Adipocyte (in vitro differentiated cells): ENCODE data around the gene COPZ2.
"Not testable (repeated sequence)": the region's sequence is repeated elsewhere in the genome, so short reads cannot be mapped to it uniquely, and the experiment has no call there.

ENCODE experiments used
- DNase-seq: peaks from one replicate; pipeline ENCODE4 v3.0.0-alpha.2; 2015; ENCODE audit warnings: low read depth
- H3K27me3 ChIP-seq: replicated peaks from 2 replicates; pipeline ENCODE4 v1.7.0; 2013; ENCODE audit warnings: mild to moderate bottlenecking, low read length, moderate library complexity; ENCODE audit not compliant: control insufficient read depth, insufficient read depth
- H3K36me3 ChIP-seq: 2 replicates; pipeline ENCODE4 v1.7.0; 2013; ENCODE audit warnings: low read length, mild to moderate bottlenecking, moderate library complexity; ENCODE audit not compliant: control insufficient read depth, insufficient read depth, severe bottlenecking
- H3K4me1 ChIP-seq: 2 replicates; pipeline ENCODE4 v1.7.0; 2013; ENCODE audit warnings: mild to moderate bottlenecking, low read length, moderate library complexity; ENCODE audit not compliant: control insufficient read depth, insufficient read depth
- H3K4me3 ChIP-seq: 2 replicates; pipeline ENCODE4 v1.7.0; 2013; ENCODE audit warnings: mild to moderate bottlenecking, low read length, moderate library complexity
- H3K9ac ChIP-seq: 2 replicates; pipeline ENCODE4 v1.7.0; 2013; ENCODE audit warnings: mild to moderate bottlenecking, low read length, moderate library complexity
- H3K9me3 ChIP-seq: 2 replicates; pipeline ENCODE4 v1.7.0; 2013; ENCODE audit warnings: mild to moderate bottlenecking, low read length, moderate library complexity; ENCODE audit not compliant: control insufficient read depth

Gene COPZ2

GRCh38 chr17:48046296-48046695 is 8.7 kb upstream of the COPZ2 start:
- peak overlapping the region; percentile 99 for H3K4me3 ChIP-seq
- no peaks in the 10 kb centered on the region for H3K27me3 ChIP-seq
- H3K9me3 ChIP-seq = no peaks in the 10 kb centered on the region
- H3K36me3 ChIP-seq = peaks cover 5% of the 10 kb centered on the region
- no peak for DNase-seq
- H3K4me1 ChIP-seq = peaks cover 48% of the 10 kb centered on the region
- H3K9ac ChIP-seq = peak overlapping the region; percentile 99

GRCh38 chr17:48045316-48046001 is 7.9 kb upstream of the COPZ2 start:
- no peak for DNase-seq
- H3K36me3 ChIP-seq = no peaks in the 10 kb centered on the region
- H3K4me1 ChIP-seq = peaks cover 39% of the 10 kb centered on the region
- no peaks in the 10 kb centered on the region for H3K9me3 ChIP-seq
- no peaks in the 10 kb centered on the region for H3K27me3 ChIP-seq
- peak overlapping the region; percentile 99 for H3K4me3 ChIP-seq
- H3K9ac ChIP-seq = peak overlapping the region; percentile 99

GRCh38 chr17:48044851-48045250 is 7.3 kb upstream of the COPZ2 start:
- Histone ChIP-seq H3K4me1 (peaks cover 37% of the 10 kb centered on the region), H3K9ac (peak overlapping the region; percentile 99)
- DNase-seq = no peak

GRCh38 chr17:48043176-48043575 is 5.6 kb upstream of the COPZ2 start:
- Histone ChIP-seq H3K36me3 (no peaks in the 10 kb centered on the region), H3K4me1 (peaks cover 39% of the 10 kb centered on the region), H3K27me3 (no peaks in the 10 kb centered on the region), H3K9ac (no peak overlapping the region), H3K4me3 (no peak overlapping the region), H3K9me3 (no peaks in the 10 kb centered on the region)
- no peak for DNase-seq

More at GRCh38 chr17:48044851-48045250, 7.3 kb upstream of the COPZ2 start:
- Histone ChIP-seq H3K9me3 (no peaks in the 10 kb centered on the region), H3K4me3 (no peak overlapping the region), H3K27me3 (no peaks in the 10 kb centered on the region), H3K36me3 (no peaks in the 10 kb centered on the region)

GRCh38 chr17:48038687-48039086 is 1.1 kb upstream of the COPZ2 start:
- Histone ChIP-seq H3K9me3 (no peaks in the 10 kb centered on the region), H3K4me3 (no peak overlapping the region), H3K36me3 (peaks cover under 1% of the 10 kb centered on the region), H3K27me3 (no peaks in the 10 kb centered on the region), H3K9ac (no peak overlapping the region), H3K4me1 (peaks cover 23% of the 10 kb centered on the region)
- DNase-seq = no peak

- Histone ChIP-seq H3K4me3 (peak overlapping the region; percentile 89), H3K27me3 (no peaks in the 10 kb centered on the region), H3K9ac (peak overlapping the region; percentile 77), H3K4me1 (peaks cover 15% of the 10 kb centered on the region), H3K9me3 (no peaks in the 10 kb centered on the region), H3K36me3 (peaks cover 5% of the 10 kb centered on the region)
- DNase-seq = no peak
Observed at GRCh38 chr17:48037838-48038323, 284 bp upstream of the COPZ2 start.

- peak overlapping the region; percentile 89 for H3K4me3 ChIP-seq
Observed at GRCh38 chr17:48036693-48037035, 933 bp downstream of the COPZ2 start.

GRCh38 chr17:48034734-48035133 is 2.9 kb downstream of the COPZ2 start:
- peaks cover 24% of the 10 kb centered on the region for H3K4me1 ChIP-seq
- H3K9me3 ChIP-seq, H3K27me3 ChIP-seq, H3K9ac ChIP-seq, H3K4me3 ChIP-seq, DNase-seq: not testable (repeated sequence)
- peaks cover 15% of the 10 kb centered on the region for H3K36me3 ChIP-seq

More at GRCh38 chr17:48036693-48037035, 933 bp downstream of the COPZ2 start:
- peak overlapping the region; percentile 94 for H3K9ac ChIP-seq
- H3K36me3 ChIP-seq = peaks cover 12% of the 10 kb centered on the region
- H3K27me3 ChIP-seq = no peaks in the 10 kb centered on the region
- H3K4me1 ChIP-seq = peaks cover 15% of the 10 kb centered on the region
- DNase-seq = no peak
- no peaks in the 10 kb centered on the region for H3K9me3 ChIP-seq

GRCh38 chr17:48031966-48032365 is 5.6 kb downstream of the COPZ2 start:
- H3K4me3 ChIP-seq = no peak overlapping the region
- peaks cover 15% of the 10 kb centered on the region for H3K36me3 ChIP-seq
- H3K9ac ChIP-seq = no peak overlapping the region
- no peaks in the 10 kb centered on the region for H3K27me3 ChIP-seq
- DNase-seq = no peak
- peaks cover 21% of the 10 kb centered on the region for H3K4me1 ChIP-seq
- H3K9me3 ChIP-seq = no peaks in the 10 kb centered on the region

GRCh38 chr17:48030531-48030930 is 7.1 kb downstream of the COPZ2 start:
- no peak overlapping the region for H3K4me3 ChIP-seq
- H3K9ac ChIP-seq = peak overlapping the region; percentile 54

GRCh38 chr17:48028736-48029135 is 8.9 kb downstream of the COPZ2 start:
- Histone ChIP-seq H3K9me3 (no peaks in the 10 kb centered on the region), H3K4me1 (peaks cover 42% of the 10 kb centered on the region), H3K9ac (no peak overlapping the region), H3K4me3 (no peak overlapping the region), H3K36me3 (peaks cover 15% of the 10 kb centered on the region), H3K27me3 (no peaks in the 10 kb centered on the region)
- no peak for DNase-seq

More at GRCh38 chr17:48030531-48030930, 7.1 kb downstream of the COPZ2 start:
- Histone ChIP-seq H3K4me1 (peaks cover 26% of the 10 kb centered on the region), H3K9me3 (no peaks in the 10 kb centered on the region), H3K36me3 (peaks cover 15% of the 10 kb centered on the region), H3K27me3 (no peaks in the 10 kb centered on the region)
- DNase-seq = no peak
